Epithelial cell of esophagus (primary cell): ENCODE data around the gene AVEN.

Experiments
- DNase-seq: peaks from one replicate; pipeline ENCODE4 v3.0.0; 2010; ENCODE audit warnings: low read depth
- H3K4me3 ChIP-seq: 2 replicates; pipeline ENCODE4 v1.5.1; 2011; ENCODE audit warnings: mild to moderate bottlenecking, low read length, control low read depth
- CTCF ChIP-seq: IDR thresholded peaks from 2 replicates; pipeline ENCODE4 v1.5.1; 2011; ENCODE audit warnings: low read depth, mild to moderate bottlenecking, low read length, control low read depth, inconsistent platforms; ENCODE audit not compliant: insufficient read depth; ENCODE audit errors: missing control alignments

AVEN gene

GRCh38 chr15:33923446-33923845 lies 115.6 kb downstream of the AVEN start:
- no peak overlapping the region for H3K4me3 ChIP-seq
- no peak for DNase-seq
- no peak for TF ChIP-seq CTCF

DNA sequence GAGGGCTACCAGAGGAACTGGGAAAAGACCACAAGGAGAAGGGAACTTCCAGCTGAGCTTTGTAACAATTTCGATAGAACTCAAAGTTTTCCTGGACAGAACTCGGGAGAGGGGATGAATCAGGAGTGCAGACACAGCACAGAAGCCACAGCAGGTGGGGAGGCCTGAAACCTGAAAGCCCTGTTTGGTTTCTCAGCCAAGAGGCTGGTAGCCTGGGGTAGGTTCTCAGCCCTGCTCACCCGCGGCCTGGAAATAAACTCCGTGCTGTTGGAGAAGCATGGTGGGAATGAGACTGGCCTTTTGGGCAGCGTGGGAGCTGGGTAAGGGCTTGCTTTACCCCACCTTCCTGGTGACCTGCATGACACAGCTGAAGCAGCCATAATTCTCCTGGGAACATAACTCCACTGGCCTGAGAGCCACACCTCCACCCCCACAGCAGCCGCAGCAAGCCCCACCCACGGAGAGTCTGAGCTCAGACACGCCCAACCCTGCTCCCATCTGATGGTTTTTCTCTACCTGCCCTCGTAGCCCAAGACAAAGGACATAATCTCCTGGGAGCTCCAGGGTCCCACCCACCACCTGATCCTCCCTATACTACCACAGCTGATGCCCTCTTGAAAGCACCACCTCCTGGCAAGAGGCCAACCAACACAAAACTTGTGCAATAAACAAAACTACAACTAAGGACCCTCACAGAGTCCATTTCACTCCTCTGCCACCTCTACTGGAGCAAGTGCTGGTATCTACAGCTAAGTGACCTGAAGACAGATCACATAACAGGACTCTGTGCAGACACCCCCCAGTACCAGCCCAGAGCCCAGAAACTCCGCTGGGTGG lies 123.2 kb downstream of the AVEN start:
- no peak overlapping the region for H3K4me3 ChIP-seq
- DNase-seq, result peak; percentile 67
- TF ChIP-seq CTCF, result no peak

DNA sequence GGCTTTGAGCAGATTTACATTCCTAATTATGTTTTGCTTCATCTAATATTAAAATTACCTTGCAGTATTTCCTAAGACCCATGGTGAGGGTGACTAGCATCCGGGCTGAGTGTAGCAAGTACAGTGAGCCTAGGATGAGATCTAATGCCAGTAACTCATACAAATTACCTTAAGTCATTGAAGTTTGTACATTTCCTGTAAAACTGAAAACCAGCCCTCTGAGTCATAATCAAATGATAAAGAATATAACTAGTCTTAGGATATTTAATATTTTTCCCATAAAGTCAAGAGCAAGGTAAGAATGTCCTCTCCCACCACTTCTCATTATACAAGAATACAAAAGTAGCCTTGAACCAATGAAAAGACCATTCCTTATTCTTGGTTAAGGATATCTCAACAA lies 125.5 kb downstream of the AVEN start:
- TF ChIP-seq CTCF, result no peak
- no peak overlapping the region for H3K4me3 ChIP-seq
- peak; percentile 36 for DNase-seq

- DNase-seq, result no peak
- H3K4me3 ChIP-seq, result no peak overlapping the region
- TF ChIP-seq CTCF, result no peak
These were observed 126.7 kb downstream of the AVEN start for GRCh38 chr15:33912326-33912725.

- no peak for TF ChIP-seq CTCF
- DNase-seq, result peak; percentile 40
These were observed 128.3 kb downstream of the AVEN start for GRCh38 chr15:33910741-33911140.

GRCh38 chr15:33908406-33908805 lies 130.6 kb downstream of the AVEN start:
- TF ChIP-seq CTCF, result no peak
- peak; percentile 42 for DNase-seq
- H3K4me3 ChIP-seq, result no peak overlapping the region

More at GRCh38 chr15:33910741-33911140, 128.3 kb downstream of the AVEN start:
- H3K4me3 ChIP-seq, result no peak overlapping the region

DNA sequence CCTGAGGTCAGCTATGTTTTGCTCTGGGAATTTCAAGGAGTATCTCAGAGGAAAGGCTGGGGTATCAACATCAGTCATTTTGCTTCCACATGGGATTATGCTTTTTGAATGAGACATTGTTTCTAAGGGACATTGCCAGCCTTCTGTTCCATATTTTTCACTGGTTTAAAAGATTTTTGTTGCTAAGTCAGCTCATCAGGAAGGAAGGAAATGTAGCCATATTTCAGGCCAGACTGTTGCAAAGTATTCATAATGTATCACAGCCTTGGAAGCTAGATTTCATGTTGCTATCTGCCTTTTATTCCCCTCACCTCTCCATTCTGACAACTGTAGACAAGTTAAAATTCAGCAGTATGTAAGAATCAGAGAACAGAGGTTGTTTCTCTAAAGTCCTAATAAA lies 131.7 kb downstream of the AVEN start:
- H3K4me3 ChIP-seq, result no peak overlapping the region
- no peak for DNase-seq
- TF ChIP-seq CTCF, result no peak
